HG03060 (cell line): ENCODE results near the gene ANKRD52.
"Not testable (repeated sequence)": the region's sequence is repeated elsewhere in the genome, so short reads cannot be mapped to it uniquely, and the experiment has no call there.

Experiments
- ATAC-seq: cut with Tn5 transposase; IDR thresholded peaks from one replicate; pipeline ENCODE4 v1.9.1; 2021; ENCODE audit warnings: low read depth, moderate number of reproducible peaks; ENCODE audit not compliant: unreplicated experiment

The ANKRD52 gene

GRCh38 chr12:56219840-56220239 lies 38.3 kb downstream of the ANKRD52 start:
- no peak for ATAC-seq

- no peak for ATAC-seq
Measured at GRCh38 chr12:56216461-56216860, 41.7 kb downstream of the ANKRD52 start.

GRCh38 chr12:56213878-56214277 lies 44.3 kb downstream of the ANKRD52 start:
- ATAC-seq: no peak

- no peak for ATAC-seq
Measured at GRCh38 chr12:56212361-56212760, 45.8 kb downstream of the ANKRD52 start.

- ATAC-seq: no peak
Measured at GRCh38 chr12:56208006-56208405, 50.2 kb downstream of the ANKRD52 start.

GRCh38 chr12:56206452-56207166 lies 51.6 kb downstream of the ANKRD52 start:
- no peak for ATAC-seq

GRCh38 chr12:56205445-56205844 lies 52.7 kb downstream of the ANKRD52 start:
- no peak for ATAC-seq

GRCh38 chr12:56204275-56204674 lies 53.9 kb downstream of the ANKRD52 start:
- no peak for ATAC-seq

GRCh38 chr12:56202838-56203237 lies 55.3 kb downstream of the ANKRD52 start:
- ATAC-seq: no peak

- ATAC-seq: no peak
Measured at GRCh38 chr12:56202366-56202765, 55.8 kb downstream of the ANKRD52 start.

GRCh38 chr12:56198836-56199235 lies 59.3 kb downstream of the ANKRD52 start:
- ATAC-seq: no peak

GRCh38 chr12:56197921-56198635 lies 60.1 kb downstream of the ANKRD52 start:
- no peak for ATAC-seq

- ATAC-seq: not testable (repeated sequence)
Measured at GRCh38 chr12:56196818-56197550, 61.2 kb downstream of the ANKRD52 start.

GRCh38 chr12:56193025-56193578 lies 65.1 kb downstream of the ANKRD52 start:
- ATAC-seq: no peak

GRCh38 chr12:56192582-56192981 lies 65.6 kb downstream of the ANKRD52 start:
- no peak for ATAC-seq

GRCh38 chr12:56190695-56191155 lies 67.5 kb downstream of the ANKRD52 start:
- ATAC-seq: no peak

- ATAC-seq: peak; percentile 38
Measured at GRCh38 chr12:56189918-56190694, 68.1 kb downstream of the ANKRD52 start.

- no peak for ATAC-seq
Measured at GRCh38 chr12:56189099-56189917, 68.9 kb downstream of the ANKRD52 start, which contains the start of gene SMARCC2. Gene SMARCC2, minus strand, starts transcription at chr12:56189483. Its CDS starts 22 bp downstream, at chr12:56189461.

- ATAC-seq: no peak
Measured at GRCh38 chr12:56188778-56189098, 69.4 kb downstream of the ANKRD52 start.
